D721Med (cell line): ENCODE data around the gene CAMK1D.

Source experiments
- DNase-seq: peaks from one replicate; pipeline ENCODE4 v3.0.0; 2011; ENCODE audit warnings: low spot score; ENCODE audit not compliant: insufficient read length
- FAIRE-seq: peaks from 2 replicates; lab custom pipeline; 2011; peaks lifted over from hg19 to GRCh38; lab: Jason Lieb, UNC
- CTCF ChIP-seq: IDR thresholded peaks from 2 replicates; pipeline ENCODE4 v1.5.1; 2012; ENCODE audit warnings: mild to moderate bottlenecking, control low read depth; ENCODE audit not compliant: insufficient read depth; ENCODE audit errors: missing control alignments

CAMK1D gene

GRCh38 chr10:12791728-12792127, 442.4 kb downstream of the CAMK1D start:
- DNase-seq (no peak), FAIRE-seq (no peak)
- no peak for TF ChIP-seq CTCF

GRCh38 chr10:12792889-12793556, 443.7 kb downstream of the CAMK1D start:
- FAIRE-seq (no peak), DNase-seq (no peak)
- TF ChIP-seq CTCF = no peak

GRCh38 chr10:12795315-12796110, 446.2 kb downstream of the CAMK1D start:
- DNase-seq (no peak), FAIRE-seq (no peak)
- TF ChIP-seq CTCF = no peak

- TF ChIP-seq CTCF = no peak
- FAIRE-seq = no peak
Observed at GRCh38 chr10:12796401-12797160, 447.2 kb downstream of the CAMK1D start.

GRCh38 chr10:12797471-12798262, 448.3 kb downstream of the CAMK1D start:
- no peak for TF ChIP-seq CTCF
- DNase-seq (no peak), FAIRE-seq (no peak)

More at GRCh38 chr10:12796401-12797160, 447.2 kb downstream of the CAMK1D start:
- DNase-seq = no peak

GRCh38 chr10:12799144-12799543, 449.8 kb downstream of the CAMK1D start:
- TF ChIP-seq CTCF = no peak
- DNase-seq (no peak), FAIRE-seq (no peak)
